ENCODE data around the gene RHOT2.

DNA sequence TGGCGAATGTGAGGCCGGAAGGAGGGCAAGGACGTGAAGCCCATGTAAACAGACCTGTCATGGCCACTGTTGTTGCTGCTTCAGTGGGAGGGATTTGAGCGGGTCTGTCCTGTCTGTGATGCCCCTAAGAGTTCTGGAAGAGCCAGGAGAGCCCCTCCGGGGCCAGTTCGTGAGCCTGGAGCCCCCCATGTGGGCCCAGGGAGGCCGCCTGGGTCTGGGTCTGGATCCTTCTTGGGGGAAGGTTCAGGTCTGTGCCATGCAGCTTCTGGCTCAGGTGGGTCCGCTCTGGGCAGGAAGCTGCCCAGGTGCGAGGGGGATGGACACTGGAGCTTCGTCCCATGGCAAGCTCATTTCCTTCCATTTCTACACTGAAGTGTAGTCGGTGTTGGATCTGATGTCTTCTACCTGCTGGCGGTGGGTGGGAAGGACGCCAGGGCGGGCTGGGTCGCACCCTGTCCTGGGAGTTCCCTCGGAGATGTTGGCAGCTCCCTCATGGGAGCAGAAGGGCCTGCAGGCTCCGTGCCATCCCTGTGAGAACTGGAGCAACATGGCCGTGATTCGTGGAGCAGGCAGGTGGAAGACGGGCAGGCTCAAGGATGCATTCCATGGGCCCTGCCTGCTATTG is 48.3 kb upstream of the RHOT2 start:
- TF ChIP-seq, protein P1, sequence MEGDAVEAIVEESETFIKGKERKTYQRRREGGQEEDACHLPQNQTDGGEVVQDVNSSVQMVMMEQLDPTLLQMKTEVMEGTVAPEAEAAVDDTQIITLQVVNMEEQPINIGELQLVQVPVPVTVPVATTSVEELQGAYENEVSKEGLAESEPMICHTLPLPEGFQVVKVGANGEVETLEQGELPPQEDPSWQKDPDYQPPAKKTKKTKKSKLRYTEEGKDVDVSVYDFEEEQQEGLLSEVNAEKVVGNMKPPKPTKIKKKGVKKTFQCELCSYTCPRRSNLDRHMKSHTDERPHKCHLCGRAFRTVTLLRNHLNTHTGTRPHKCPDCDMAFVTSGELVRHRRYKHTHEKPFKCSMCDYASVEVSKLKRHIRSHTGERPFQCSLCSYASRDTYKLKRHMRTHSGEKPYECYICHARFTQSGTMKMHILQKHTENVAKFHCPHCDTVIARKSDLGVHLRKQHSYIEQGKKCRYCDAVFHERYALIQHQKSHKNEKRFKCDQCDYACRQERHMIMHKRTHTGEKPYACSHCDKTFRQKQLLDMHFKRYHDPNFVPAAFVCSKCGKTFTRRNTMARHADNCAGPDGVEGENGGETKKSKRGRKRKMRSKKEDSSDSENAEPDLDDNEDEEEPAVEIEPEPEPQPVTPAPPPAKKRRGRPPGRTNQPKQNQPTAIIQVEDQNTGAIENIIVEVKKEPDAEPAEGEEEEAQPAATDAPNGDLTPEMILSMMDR (conservative IDR thresholded peaks at IDR 0.05; ENCODE audit: low read depth in 2 of 2) = no peak
- TF ChIP-seq POLR2AphosphoS5 (IDR thresholded peaks at IDR 0.05; ENCODE audit: low read depth) (no peak), JUNB (IDR thresholded peaks at IDR 0.05; ENCODE audit: unreplicated experiment) (no peak), EZH2 (IDR thresholded peaks at IDR 0.05; ENCODE audit: low read depth, unreplicated experiment) (no peak), EZH2phosphoT487 (IDR thresholded peaks at IDR 0.05; ENCODE audit: unreplicated experiment) (no peak), CREB1 (CRISPR knock-in tag; IDR thresholded peaks at IDR 0.05; ENCODE audit: low read depth) (no peak)
- TF ChIP-seq, protein P2, sequence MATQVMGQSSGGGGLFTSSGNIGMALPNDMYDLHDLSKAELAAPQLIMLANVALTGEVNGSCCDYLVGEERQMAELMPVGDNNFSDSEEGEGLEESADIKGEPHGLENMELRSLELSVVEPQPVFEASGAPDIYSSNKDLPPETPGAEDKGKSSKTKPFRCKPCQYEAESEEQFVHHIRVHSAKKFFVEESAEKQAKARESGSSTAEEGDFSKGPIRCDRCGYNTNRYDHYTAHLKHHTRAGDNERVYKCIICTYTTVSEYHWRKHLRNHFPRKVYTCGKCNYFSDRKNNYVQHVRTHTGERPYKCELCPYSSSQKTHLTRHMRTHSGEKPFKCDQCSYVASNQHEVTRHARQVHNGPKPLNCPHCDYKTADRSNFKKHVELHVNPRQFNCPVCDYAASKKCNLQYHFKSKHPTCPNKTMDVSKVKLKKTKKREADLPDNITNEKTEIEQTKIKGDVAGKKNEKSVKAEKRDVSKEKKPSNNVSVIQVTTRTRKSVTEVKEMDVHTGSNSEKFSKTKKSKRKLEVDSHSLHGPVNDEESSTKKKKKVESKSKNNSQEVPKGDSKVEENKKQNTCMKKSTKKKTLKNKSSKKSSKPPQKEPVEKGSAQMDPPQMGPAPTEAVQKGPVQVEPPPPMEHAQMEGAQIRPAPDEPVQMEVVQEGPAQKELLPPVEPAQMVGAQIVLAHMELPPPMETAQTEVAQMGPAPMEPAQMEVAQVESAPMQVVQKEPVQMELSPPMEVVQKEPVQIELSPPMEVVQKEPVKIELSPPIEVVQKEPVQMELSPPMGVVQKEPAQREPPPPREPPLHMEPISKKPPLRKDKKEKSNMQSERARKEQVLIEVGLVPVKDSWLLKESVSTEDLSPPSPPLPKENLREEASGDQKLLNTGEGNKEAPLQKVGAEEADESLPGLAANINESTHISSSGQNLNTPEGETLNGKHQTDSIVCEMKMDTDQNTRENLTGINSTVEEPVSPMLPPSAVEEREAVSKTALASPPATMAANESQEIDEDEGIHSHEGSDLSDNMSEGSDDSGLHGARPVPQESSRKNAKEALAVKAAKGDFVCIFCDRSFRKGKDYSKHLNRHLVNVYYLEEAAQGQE (IDR thresholded peaks at IDR 0.05; ENCODE audit: unreplicated experiment) = no peak
